Posterior vena cava (tissue), 2 donors: ENCODE measurements around the gene FBXO11. TPM values are rescaled to one million over a fixed set of nuclear protein-coding genes. Genes with fewer than 3 reads are reported as not detected.

Experiments
- DNase-seq: peaks from one replicate; pipeline ENCODE4 v3.0.0-alpha.2; 2020; ENCODE audit warnings: low spot score
- intact Hi-C, 2 donors: fragments of 100-400 bp; cut with DNase I; formaldehyde crosslinking; loops; one replicate each; pipeline versions ENCODE4 v1.14.1 to v1.14.2; 2022 to 2023
- total RNA-seq, 2 donors: library from RNA; stranded (reverse); fragmentation: NEBNext Ultra II Directional; extraction: Animal tissue kit (Norgen Biotek cat#: 25700); gene quantifications; one replicate each; pipeline ENCODE4 v1.2.1, GENCODE V29; 2021
- donor health status: DM: yes; HTN: yes; CAD: no.
- donor health status: DM: yes; HTN: yes; CAD: no.

FBXO11 gene
- total RNA-seq, 2 donors from 2014 or later, result 61.2 to 64.6 TPM

DNA sequence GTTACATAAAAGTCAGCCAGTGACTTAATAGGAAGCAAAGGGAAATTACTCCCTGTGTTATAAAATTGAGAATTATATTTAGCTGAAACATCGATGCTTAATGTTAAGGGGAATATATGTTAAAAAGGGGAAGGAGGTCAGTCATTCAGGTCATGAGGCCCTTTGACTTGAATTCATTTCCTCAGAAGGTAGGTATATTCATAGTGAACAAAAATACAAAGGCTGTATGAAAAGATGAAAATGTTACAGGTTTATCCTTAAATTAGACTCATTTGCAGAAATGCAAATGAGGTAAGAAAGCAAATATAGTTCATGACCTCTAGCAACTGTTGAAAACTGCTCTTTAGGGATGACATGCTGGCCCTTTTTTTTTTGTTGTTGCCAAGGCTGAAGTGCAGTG, 102.5 kb downstream of the FBXO11 start:
- DNase-seq, result no peak
- intact Hi-C loops, result no loop called here

DNA sequence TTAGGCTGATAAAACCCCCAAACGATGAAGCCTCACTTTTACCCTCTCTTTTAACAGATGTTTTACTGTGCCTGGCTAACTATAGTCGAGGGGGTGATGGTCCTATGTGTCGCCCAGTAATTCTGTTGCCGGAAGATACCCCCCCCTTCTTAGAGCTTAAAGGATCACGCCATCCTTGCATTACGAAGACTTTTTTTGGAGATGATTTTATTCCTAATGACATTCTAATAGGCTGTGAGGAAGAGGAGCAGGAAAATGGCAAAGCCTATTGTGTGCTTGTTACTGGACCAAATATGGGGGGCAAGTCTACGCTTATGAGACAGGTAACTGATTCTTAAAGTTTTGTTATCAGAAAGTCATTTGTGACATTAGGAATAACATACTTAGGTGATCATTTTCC, 102.9 kb downstream of the FBXO11 start:
- intact Hi-C loops, result no loop called here
- no peak for DNase-seq

DNA sequence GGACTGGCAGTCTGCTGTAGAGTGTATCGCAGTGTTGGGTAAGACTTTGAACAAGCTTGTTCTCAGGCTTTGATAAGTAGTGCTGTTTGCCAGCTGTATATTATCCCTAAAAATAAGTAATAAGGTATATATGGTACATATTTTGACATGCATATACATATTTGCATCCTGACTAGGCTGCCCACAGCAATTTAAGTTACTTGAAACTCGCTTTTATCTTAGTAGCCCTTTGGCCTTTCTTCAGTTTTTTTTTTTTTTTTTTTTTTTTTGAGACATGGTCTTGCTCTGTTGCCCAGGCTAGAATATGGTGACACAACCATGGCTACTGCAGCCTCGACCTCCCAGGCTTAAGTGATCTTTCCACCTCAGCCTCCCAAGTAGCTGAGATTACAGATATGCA, 105.2 kb downstream of the FBXO11 start:
- intact Hi-C loops, result no loop called here
- DNase-seq, result no peak

DNA sequence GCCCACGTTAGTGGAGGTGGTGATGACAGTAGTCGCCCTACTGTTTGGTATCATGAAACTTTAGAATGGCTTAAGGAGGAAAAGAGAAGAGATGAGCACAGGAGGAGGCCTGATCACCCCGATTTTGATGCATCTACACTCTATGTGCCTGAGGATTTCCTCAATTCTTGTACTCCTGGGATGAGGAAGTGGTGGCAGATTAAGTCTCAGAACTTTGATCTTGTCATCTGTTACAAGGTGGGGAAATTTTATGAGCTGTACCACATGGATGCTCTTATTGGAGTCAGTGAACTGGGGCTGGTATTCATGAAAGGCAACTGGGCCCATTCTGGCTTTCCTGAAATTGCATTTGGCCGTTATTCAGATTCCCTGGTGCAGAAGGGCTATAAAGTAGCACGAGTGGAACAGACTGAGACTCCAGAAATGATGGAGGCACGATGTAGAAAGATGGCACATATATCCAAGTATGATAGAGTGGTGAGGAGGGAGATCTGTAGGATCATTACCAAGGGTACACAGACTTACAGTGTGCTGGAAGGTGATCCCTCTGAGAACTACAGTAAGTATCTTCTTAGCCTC, 107.2 kb downstream of the FBXO11 start:
- no peak for DNase-seq
- intact Hi-C loops, result no loop called here

DNA sequence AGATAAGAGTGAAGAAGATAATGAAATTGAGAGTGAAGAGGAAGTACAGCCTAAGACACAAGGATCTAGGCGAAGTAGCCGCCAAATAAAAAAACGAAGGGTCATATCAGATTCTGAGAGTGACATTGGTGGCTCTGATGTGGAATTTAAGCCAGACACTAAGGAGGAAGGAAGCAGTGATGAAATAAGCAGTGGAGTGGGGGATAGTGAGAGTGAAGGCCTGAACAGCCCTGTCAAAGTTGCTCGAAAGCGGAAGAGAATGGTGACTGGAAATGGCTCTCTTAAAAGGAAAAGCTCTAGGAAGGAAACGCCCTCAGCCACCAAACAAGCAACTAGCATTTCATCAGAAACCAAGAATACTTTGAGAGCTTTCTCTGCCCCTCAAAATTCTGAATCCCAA, 107.7 kb downstream of the FBXO11 start:
- DNase-seq, result no peak
- intact Hi-C loops, result no loop called here

DNA sequence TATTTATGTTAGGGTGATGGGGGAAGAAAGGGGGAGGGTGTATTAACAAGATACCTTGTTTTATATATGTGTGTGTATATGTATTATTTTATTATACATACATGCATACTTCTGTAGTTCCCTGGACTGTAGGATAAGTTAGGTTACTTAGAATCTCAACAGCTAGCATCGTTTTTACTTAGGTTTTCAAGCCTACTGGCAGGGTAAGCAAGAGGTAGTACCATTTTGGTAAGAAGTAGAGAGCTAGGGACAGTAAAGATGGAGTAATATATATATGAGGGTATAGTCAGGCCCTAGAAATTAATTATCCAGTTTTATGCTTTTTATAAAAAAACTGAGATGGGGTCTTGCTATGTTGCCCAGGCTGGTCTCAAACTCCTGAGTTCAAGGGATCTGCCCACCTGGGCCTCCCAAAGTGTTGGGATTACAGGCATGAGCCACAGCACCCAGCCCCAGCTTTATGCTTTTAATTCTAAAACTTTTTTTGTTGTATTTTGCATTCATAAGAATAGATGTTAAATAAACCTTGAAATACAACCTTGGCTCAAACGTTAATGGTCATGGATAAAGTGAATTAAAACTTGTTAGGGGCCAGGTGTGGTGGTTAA, 110.1 kb downstream of the FBXO11 start:
- intact Hi-C loops, result no loop called here
- DNase-seq, result no peak

DNA sequence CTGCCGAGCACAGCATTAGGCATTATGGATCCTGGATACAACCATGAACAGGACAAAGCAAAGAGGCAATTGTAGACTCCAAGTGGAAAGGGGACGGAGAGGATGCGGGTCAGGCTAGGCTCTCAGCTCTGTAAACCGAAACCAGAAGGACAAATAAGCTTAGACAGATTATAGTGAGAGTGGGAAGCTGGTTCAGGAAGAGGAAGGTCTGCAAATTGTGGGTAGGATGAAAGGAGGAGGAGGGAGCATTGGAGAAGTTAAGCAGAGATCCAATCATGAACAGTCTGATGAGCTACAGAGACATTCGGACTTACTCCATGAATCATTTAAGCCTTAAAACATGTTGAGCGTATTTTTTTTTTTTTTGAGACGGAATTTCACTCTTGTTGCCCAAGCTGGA, 120.3 kb downstream of the FBXO11 start:
- DNase-seq, result no peak
- intact Hi-C loops, result no loop called here

DNA sequence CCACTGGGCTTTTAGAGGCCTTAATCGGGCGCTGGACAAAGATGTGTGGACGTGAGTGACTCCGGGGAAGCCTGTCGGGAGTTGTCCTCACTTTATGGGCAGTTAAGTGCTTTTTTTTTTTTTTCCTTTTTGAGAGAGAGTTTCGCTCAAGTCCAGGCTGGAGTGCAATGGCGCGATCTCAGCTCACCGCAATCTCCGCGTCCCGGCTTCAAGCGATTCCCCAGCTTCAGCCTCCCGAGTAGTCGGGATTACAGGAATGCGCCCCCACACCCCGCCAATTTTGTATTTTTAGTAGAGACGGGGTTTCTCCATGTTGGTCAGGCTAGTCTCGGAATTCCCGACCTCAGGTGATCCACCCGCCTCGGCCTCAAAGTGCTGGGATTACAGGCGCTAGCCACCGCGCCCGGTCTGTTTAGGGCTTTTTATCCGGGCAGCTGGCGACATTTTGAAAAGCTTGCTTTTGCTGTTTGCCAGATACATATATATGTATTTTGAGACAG, 121.9 kb downstream of the FBXO11 start:
- no peak for DNase-seq
- intact Hi-C loops, result loop anchor here in 1 of 2 donors (5.0 kb wide), 1 partner anchor 538 kb away; no protein-coding TSS in a partner anchor

DNA sequence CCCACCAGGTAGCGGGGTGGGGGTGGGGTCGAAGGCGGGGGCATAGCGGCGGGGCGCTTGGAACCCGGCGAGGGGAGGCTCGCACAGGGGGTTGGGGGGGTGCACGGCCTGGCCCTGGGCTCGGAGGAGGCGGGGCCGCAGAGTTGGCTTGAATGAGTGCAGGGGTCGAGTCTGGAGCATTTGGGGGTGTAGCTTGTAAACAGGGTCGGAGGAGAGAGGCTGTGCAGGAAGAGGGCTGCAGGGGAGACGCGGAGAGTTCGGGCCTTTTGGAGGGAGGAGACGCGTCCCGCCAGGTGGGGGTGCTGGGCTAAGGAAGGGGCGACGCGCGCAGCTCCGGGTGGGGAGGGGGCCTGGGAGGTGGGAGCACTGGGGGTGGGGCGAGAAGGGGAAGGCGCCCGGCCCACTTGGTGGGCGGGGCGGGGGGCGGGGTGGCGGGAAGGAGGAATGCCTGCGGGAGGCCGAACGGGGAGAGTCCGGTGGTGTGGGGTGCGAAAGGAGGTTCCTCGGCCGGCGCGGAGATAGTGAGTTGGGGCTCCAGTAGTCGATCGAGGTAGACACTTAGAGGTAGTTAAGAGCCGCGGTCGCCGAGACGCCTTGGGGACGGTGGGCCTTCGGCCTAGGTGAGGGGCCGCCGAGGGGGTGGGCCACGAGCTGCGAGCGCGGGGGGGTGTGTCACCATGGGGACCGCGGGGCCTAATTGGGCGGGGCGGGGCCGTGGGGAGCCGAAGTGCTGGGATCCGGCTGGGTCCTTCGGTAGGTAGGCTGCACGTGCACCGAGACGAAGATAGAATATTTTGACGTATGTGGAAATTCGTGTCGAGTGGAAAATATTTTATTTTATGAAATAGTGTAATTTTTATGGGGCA, 122.6 kb downstream of the FBXO11 start:
- intact Hi-C loops, result loop anchor here in 1 of 2 donors (5.0 kb wide), 1 partner anchor 539 kb away; no protein-coding TSS in a partner anchor

DNA sequence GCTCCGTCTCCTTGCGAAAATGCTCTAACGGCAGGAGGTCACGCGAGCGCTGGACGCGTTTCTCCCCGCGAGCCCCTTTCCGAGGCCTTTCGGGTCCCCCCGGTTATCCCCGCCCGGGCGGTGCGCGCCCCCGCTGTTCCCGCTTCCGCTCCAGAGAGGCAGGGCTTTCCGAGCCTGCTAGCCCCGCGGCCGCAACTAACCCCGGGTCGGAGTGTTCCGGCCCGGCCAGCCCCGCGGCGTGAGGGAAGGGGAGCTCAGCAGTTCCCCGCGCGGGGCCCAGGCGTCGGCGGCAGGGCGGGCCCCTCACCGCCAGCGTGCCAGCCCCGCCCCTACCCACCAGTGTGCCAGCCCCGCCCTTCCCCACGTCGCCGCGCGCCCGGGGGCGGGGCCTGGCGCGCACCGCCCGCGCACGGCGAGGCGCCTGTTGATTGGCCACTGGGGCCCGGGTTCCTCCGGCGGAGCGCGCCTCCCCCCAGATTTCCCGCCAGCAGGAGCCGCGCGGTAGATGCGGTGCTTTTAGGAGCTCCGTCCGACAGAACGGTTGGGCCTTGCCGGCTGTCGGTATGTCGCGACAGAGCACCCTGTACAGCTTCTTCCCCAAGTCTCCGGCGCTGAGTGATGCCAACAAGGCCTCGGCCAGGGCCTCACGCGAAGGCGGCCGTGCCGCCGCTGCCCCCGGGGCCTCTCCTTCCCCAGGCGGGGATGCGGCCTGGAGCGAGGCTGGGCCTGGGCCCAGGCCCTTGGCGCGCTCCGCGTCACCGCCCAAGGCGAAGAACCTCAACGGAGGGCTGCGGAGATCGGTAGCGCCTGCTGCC, 123.4 kb downstream of the FBXO11 start, which contains the start of gene MSH6:
Gene MSH6, plus strand, starts transcription at position 475 of the 815 bp plus-strand sequence. Its CDS starts 89 bp downstream, at position 564.
- intact Hi-C loops, result loop anchor here in 1 of 2 donors (5.0 kb wide), 1 partner anchor 539 kb away; no protein-coding TSS in a partner anchor
- DNase-seq, result peak; percentile 96

More for the DNA sequence above, 122.6 kb downstream of the FBXO11 start:
- DNase-seq, result peak; percentile 88

DNA sequence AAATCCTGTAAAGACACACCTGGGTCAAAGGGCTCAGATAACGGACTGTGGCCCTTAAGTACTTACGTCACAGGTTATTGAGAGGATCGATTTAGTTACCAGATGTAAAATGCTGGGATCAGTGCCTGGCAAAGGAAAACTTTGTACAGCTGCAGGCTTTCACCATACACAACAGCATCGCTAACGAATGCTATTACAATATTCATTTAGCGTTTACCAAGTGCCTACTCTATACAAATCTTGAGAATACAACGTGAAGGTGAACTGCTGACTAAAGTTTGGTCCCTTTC, 124.0 kb downstream of the FBXO11 start:
- intact Hi-C loops, result loop anchor here in 1 of 2 donors (5.0 kb wide), 1 partner anchor 540 kb away; no protein-coding TSS in a partner anchor
- no peak for DNase-seq

DNA sequence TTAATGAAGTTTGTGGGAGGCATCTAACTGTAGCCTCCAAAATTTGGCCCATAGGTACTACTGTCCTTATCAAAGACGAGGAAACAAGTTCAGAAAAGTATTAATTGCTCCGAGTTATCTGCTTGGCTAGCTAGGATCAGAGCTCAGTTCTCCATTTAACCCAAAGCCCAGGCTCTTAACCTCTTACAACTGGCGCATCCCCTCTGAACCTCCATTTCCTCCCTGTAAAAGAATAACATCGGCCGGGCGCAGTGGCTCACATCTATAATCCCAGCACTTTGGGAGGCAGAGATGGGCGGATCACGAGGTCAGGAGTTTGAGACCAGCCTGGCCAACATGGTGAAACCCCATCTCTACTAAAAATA, 126.9 kb downstream of the FBXO11 start:
- no peak for DNase-seq
- intact Hi-C loops, result loop anchor here in 1 of 2 donors (10.0 kb wide), 1 partner anchor 435 kb away; no protein-coding TSS in a partner anchor

DNA sequence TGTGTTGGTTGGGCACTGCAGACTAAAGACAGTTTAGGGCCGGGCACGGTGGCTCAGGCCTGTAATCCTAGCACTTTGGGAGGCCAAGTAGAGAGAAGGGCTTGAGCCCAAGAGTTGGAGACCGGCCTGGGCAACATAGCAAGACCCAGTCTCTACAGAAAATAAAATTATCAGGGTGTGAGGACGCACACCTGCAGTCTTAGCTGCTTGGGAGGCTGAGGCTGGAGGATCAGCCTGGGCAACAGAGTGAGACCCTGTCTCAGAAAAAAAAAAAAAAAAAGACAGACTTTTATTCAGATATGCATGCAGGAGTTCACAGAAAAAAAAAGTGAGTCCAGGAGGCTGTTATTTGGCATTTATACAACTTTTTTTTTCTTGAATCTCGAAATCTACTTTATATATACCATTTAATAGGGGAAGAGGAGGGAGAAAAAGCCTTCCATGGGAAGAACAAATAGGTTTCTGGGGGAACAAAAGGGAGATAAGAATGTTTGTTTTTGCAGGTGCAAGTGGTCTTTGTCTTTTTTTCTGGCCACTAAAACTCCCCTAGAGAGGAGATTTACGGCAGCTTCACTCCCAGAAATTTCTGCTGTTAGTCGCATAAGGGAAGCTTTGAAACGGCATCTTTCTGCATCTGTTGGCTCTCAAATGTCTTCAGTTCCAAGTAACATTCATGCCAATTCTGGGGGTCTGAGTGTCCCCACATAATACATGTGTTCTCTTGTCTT, 127.4 kb downstream of the FBXO11 start:
- intact Hi-C loops, result loop anchor here in 1 of 2 donors (10.0 kb wide), 1 partner anchor 434 kb away; no protein-coding TSS in a partner anchor
- no peak for DNase-seq

DNA sequence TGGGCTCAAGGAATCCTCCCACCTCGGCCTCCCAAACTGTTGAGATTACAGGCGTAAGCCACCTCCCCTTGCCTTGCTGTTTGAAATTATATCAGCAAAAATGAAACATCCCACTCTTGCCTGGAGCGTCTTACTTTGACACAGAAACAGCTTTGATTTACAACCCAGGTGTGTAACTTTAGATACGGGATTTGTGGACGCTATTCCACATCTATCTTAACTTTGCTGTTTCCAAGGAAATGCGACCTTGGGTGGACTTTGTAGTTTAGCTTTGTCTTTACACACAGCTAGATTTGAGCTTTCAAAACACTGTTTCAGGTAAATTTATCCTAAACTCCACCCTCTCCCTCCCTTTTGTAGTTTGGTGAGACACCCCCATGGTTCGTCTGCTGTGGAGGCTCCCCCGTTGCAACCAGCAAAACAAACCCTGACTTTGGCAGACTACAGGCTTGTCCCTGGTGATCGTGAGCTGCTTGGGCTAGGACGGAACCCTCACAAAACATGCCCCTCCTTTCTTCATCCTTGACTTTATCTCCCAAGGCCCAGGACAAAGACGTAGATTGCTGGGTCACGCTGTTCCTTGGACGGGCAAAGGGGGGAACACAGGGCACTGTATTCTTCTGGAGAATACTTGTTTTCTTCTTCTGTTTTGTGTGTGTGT, 128.9 kb downstream of the FBXO11 start:
- intact Hi-C loops, result loop anchor here in 1 of 2 donors (10.0 kb wide), 1 partner anchor 433 kb away; no protein-coding TSS in a partner anchor
- no peak for DNase-seq

DNA sequence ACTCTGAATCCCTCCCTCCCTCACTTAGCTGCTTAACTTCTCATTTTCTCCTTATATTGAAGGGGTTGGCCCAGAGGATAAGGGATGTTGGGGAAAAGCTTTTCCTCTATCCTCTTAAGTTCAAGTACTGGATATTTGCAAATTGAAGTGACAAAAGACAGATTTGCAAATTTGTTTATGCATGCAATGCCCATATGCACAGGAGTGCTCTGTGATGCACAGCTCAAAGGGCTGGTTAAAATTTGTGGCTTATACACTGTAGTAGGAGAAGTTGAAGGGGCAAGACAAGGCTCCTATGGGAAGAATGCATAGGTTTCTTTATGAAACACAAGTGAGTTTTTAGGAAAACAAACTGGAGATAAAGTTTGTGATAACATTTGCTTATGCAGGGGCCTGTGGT, 131.7 kb downstream of the FBXO11 start:
- intact Hi-C loops, result loop anchor here in 1 of 2 donors (10.0 kb wide), 1 partner anchor 430 kb away; no protein-coding TSS in a partner anchor
- DNase-seq, result no peak

DNA sequence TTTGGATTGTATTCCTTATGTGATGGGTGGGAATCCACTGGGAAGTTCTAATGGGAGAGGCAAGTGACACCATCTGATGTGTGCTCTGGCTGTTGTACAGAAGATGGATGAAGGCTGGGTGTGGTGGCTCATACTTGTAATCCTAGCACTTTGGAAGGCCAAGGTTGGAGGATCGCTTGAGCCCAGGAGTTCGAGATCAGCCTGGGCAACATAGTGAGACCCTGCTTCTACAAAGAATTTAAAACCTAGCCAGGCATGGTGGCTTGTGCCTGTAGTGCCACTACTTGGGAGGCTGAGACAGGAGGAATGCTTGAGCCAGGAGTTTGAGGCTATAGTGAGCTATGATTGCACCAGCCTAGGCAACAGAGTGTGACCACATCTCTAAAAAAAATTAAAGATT, 134.0 kb downstream of the FBXO11 start:
- no peak for DNase-seq
- intact Hi-C loops, result loop anchor here in 1 of 2 donors (10.0 kb wide), 1 partner anchor 428 kb away; no protein-coding TSS in a partner anchor

DNA sequence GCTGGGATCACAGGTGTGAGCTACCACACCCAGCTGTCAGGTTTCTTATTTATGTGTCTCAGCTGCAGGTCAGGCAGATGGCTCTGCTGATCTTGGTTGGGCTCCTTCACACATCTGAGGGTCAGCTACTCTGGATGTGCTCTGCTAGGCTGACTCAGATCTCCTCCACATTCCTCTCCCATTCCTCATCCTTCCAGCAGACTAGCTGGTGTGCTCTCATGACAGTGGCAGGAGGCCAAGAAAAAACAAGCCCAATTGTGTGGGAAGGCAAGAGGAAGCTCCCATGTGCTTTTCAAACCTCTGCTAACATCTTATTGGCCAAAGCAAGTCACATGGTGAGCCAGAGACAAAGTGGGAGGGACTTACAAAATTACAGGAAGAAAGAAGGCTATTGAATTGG, 135.1 kb downstream of the FBXO11 start:
- intact Hi-C loops, result loop anchor here in 1 of 2 donors (10.0 kb wide), 1 partner anchor 426 kb away; no protein-coding TSS in a partner anchor
- no peak for DNase-seq

DNA sequence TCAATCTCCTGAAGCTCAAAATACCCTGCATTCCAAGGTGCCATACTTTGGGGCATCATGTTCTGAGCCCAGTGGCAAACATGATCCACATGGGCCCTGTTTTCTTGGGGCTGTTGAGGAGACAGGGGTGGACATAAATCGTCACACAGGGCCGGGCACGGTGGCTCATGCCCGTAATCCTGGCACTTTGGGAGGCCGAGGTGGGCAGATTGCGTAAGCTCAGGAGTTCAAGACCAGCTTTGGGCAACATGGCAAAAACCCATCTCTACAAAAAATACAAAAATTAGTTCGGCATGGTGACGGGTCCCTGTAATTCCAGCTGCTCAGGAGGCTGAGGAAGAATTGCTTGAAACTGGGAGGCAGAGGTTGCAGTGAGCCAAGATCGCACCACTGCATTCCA, 137.0 kb downstream of the FBXO11 start:
- DNase-seq, result no peak
- intact Hi-C loops, result loop anchor here (5.0 kb wide), 1 partner anchor 332 kb away; no protein-coding TSS in a partner anchor
